Measurements from ENCODE around the gene TAS2R42.

- TF ChIP-seq EZH2phosphoT487 (IDR thresholded peaks at IDR 0.05; ENCODE audit: borderline replicate concordance, low read length) (no peak), CTCF (IDR thresholded peaks at IDR 0.05; ENCODE audit: low read depth, low read length, poor library complexity, severe bottlenecking) (no peak)
These were observed 17.4 kb upstream of the TAS2R42 start for GRCh38 chr12:11204173-11204572.
